Measurements from ENCODE around the gene MYO9A.

MYO9A gene

GRCh38 chr15:71784719-71785118 lies 333.2 kb downstream of the MYO9A start:
- Histone ChIP-seq H3K27me3 (ENCODE audit: control insufficient read depth, insufficient read depth, low read length) (no peaks in the 10 kb centered on the region), H3K4me1 (ENCODE audit: control insufficient read depth, low read depth, low read length) (no peaks in the 10 kb centered on the region), H3K4me3 (ENCODE audit: low read length) (no peak overlapping the region), H3K27ac (ENCODE audit: low read length) (no peak overlapping the region), H3K36me3 (ENCODE audit: control insufficient read depth, low read depth, low read length) (no peaks in the 10 kb centered on the region), H3K9ac (ENCODE audit: low read length) (no peak overlapping the region), H3K9me3 (ENCODE audit: control insufficient read depth, low read depth, low read length) (no peaks in the 10 kb centered on the region)

DNA sequence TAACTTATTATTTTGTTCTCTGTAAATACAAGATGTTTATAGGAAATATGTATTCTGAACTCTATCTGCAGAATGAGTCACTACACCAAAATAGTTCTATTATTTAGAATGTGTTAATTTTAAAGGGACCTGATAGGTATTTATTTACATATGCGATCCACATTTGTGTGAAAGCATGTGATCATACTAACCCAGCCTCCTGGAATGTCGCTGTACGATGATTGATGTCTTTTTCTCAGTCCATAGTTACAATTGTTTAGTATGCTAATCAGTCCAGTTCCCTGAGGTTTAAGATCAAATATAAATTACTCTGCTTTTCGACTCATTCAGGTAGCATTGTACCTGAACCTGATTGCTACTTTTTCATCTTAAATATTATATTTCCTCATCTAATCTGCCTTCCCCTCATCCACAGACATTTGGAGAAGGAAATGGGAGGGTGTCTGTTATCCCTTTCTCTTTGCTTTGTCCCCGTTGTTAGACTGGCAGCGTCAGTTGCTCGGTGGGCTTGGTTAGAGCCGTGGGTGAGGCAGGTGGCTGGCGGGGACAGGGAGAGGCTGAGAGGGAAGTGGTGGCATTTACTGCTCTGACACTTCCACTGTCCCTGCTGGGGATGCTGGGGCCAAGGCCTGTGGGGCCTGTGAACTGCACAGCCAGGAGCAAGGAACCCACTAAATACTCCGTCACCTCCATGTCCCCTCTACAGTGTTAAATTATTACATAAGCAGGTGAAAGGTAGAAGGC lies 335.4 kb downstream of the MYO9A start:
- no peaks in the 10 kb centered on the region for H3K9me3 ChIP-seq (ENCODE audit: control insufficient read depth, low read depth, low read length)
- no peak overlapping the region for H3K27ac ChIP-seq (ENCODE audit: low read length)
- H3K9ac ChIP-seq (ENCODE audit: low read length): no peak overlapping the region
- no peaks in the 10 kb centered on the region for H3K27me3 ChIP-seq (ENCODE audit: control insufficient read depth, insufficient read depth, low read length)
- no peaks in the 10 kb centered on the region for H3K4me1 ChIP-seq (ENCODE audit: control insufficient read depth, low read depth, low read length)
- no peak overlapping the region for H3K4me3 ChIP-seq (ENCODE audit: low read length)
- no peaks in the 10 kb centered on the region for H3K36me3 ChIP-seq (ENCODE audit: control insufficient read depth, low read depth, low read length)

DNA sequence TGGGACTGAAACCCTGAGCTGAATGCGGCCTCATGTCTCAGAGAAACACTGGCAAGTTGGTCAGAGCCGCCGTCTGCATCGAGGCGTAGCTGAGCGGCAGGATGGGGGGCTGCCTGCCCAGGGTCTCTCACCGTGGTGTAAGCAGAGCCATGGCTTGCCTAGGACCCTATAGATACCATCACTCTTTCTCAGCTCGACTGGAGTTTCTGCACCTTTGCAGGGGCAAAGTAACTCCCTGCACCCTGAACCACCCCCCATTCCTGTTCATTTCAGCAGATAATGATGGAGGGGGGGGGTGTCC lies 336.0 kb downstream of the MYO9A start:
- Histone ChIP-seq H3K27me3 (ENCODE audit: control insufficient read depth, insufficient read depth, low read length) (no peaks in the 10 kb centered on the region), H3K4me1 (ENCODE audit: control insufficient read depth, low read depth, low read length) (no peaks in the 10 kb centered on the region), H3K36me3 (ENCODE audit: control insufficient read depth, low read depth, low read length) (no peaks in the 10 kb centered on the region), H3K4me3 (ENCODE audit: low read length) (no peak overlapping the region), H3K9me3 (ENCODE audit: control insufficient read depth, low read depth, low read length) (no peaks in the 10 kb centered on the region), H3K27ac (ENCODE audit: low read length) (no peak overlapping the region), H3K9ac (ENCODE audit: low read length) (no peak overlapping the region)

DNA sequence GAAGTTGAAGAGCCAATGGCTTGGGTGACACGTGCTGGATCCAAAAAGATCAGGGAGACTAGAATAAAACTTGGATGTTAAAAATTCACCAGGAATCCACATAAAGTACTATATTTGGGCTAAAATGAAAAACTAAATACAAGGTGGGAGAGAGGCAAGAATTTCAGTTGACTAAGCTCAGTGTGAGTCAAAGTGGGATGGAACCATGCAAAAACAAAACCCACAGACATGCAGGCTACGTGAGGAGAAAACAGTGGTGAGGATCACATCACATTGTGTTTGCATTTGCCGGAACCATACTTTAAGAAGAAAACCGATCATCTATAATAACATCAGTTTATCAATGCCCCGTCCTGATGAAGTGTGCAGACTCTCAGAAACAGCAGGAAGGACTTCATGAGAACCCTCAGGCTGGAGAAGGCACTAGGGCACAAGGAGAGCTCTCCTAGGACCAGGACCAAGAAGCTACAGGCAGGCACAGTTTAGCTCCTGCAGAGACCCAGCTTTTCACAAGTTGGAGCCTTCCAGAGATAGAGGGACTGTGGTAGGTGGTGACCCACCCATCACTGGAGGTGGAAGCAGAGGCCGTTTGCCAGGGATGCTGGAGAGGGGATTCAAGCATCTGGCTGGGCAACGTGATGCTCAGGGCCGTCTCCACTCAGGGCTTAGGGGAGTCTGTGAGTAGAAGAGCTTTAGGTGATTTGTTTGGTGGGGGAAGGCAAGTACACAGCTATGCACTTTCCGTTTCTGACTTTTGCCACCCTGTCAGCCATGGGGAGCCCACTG lies 336.6 kb downstream of the MYO9A start:
- Histone ChIP-seq H3K27me3 (ENCODE audit: control insufficient read depth, insufficient read depth, low read length) (no peaks in the 10 kb centered on the region), H3K4me1 (ENCODE audit: control insufficient read depth, low read depth, low read length) (no peaks in the 10 kb centered on the region), H3K9me3 (ENCODE audit: control insufficient read depth, low read depth, low read length) (no peaks in the 10 kb centered on the region), H3K36me3 (ENCODE audit: control insufficient read depth, low read depth, low read length) (no peaks in the 10 kb centered on the region), H3K4me3 (ENCODE audit: low read length) (no peak overlapping the region), H3K27ac (ENCODE audit: low read length) (no peak overlapping the region), H3K9ac (ENCODE audit: low read length) (no peak overlapping the region)

- Histone ChIP-seq H3K27me3 (ENCODE audit: control insufficient read depth, insufficient read depth, low read length) (no peaks in the 10 kb centered on the region), H3K27ac (ENCODE audit: low read length) (no peak overlapping the region), H3K9me3 (ENCODE audit: control insufficient read depth, low read depth, low read length) (no peaks in the 10 kb centered on the region), H3K4me1 (ENCODE audit: control insufficient read depth, low read depth, low read length) (no peaks in the 10 kb centered on the region), H3K4me3 (ENCODE audit: low read length) (no peak overlapping the region), H3K9ac (ENCODE audit: low read length) (no peak overlapping the region), H3K36me3 (ENCODE audit: control insufficient read depth, low read depth, low read length) (no peaks in the 10 kb centered on the region)
These were observed 337.6 kb downstream of the MYO9A start for GRCh38 chr15:71780115-71780976.

- H3K36me3 ChIP-seq (ENCODE audit: control insufficient read depth, low read depth, low read length): no peaks in the 10 kb centered on the region
- no peak overlapping the region for H3K9ac ChIP-seq (ENCODE audit: low read length)
- H3K4me1 ChIP-seq (ENCODE audit: control insufficient read depth, low read depth, low read length): no peaks in the 10 kb centered on the region
- H3K27me3 ChIP-seq (ENCODE audit: control insufficient read depth, insufficient read depth, low read length): no peaks in the 10 kb centered on the region
- no peak overlapping the region for H3K27ac ChIP-seq (ENCODE audit: low read length)
- no peaks in the 10 kb centered on the region for H3K9me3 ChIP-seq (ENCODE audit: control insufficient read depth, low read depth, low read length)
- H3K4me3 ChIP-seq (ENCODE audit: low read length): no peak overlapping the region
These were observed 338.7 kb downstream of the MYO9A start for GRCh38 chr15:71779073-71779797.

GRCh38 chr15:71777216-71777943 lies 340.6 kb downstream of the MYO9A start:
- H3K9ac ChIP-seq (ENCODE audit: low read length): no peak overlapping the region
- H3K27ac ChIP-seq (ENCODE audit: low read length): no peak overlapping the region
- H3K27me3 ChIP-seq (ENCODE audit: control insufficient read depth, insufficient read depth, low read length): no peaks in the 10 kb centered on the region
- no peaks in the 10 kb centered on the region for H3K9me3 ChIP-seq (ENCODE audit: control insufficient read depth, low read depth, low read length)
- no peak overlapping the region for H3K4me3 ChIP-seq (ENCODE audit: low read length)
- no peaks in the 10 kb centered on the region for H3K36me3 ChIP-seq (ENCODE audit: control insufficient read depth, low read depth, low read length)
- H3K4me1 ChIP-seq (ENCODE audit: control insufficient read depth, low read depth, low read length): no peaks in the 10 kb centered on the region

DNA sequence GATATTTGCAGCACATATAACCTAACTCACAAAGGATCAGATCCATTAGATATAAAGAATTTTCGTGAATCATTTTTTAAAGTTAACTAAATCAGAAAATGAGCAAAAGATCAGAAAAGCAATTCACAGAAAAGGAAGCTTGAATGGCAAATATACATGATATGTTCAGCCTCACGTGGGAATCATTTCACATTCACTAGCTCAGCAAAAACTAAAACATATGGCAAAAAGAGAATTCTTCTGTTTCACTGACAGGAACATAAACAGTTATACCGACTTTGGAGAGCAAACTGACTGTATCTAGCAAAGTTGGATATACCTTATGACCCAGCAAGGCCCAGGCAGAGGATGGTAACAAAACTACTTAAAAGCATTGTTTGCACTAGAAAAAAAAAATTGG lies 341.6 kb downstream of the MYO9A start:
- Histone ChIP-seq H3K4me3 (ENCODE audit: low read length) (no peak overlapping the region), H3K9me3 (ENCODE audit: control insufficient read depth, low read depth, low read length) (no peaks in the 10 kb centered on the region), H3K9ac (ENCODE audit: low read length) (no peak overlapping the region), H3K4me1 (ENCODE audit: control insufficient read depth, low read depth, low read length) (no peaks in the 10 kb centered on the region), H3K27me3 (ENCODE audit: control insufficient read depth, insufficient read depth, low read length) (no peaks in the 10 kb centered on the region), H3K36me3 (ENCODE audit: control insufficient read depth, low read depth, low read length) (no peaks in the 10 kb centered on the region), H3K27ac (ENCODE audit: low read length) (no peak overlapping the region)

DNA sequence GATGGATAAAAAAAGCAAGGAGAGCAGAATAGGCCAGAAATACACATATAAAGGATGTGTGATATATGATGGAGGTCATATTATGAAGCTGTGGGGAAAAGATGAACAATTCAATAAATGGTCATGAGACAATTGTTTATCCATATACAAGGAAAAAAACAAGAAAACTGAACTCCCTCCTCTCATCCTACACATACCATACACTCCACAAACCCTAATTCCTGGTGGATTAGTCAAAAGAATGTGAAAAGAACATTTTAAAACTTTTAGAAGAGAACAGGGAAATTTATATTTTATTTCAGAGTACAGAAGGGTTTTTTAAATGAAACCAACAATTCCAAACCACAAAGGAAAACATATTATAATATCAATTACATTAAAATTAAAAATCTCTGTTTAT lies 342.1 kb downstream of the MYO9A start:
- H3K4me1 ChIP-seq (ENCODE audit: control insufficient read depth, low read depth, low read length): no peaks in the 10 kb centered on the region
- no peaks in the 10 kb centered on the region for H3K9me3 ChIP-seq (ENCODE audit: control insufficient read depth, low read depth, low read length)
- no peak overlapping the region for H3K27ac ChIP-seq (ENCODE audit: low read length)
- no peak overlapping the region for H3K9ac ChIP-seq (ENCODE audit: low read length)
- no peaks in the 10 kb centered on the region for H3K27me3 ChIP-seq (ENCODE audit: control insufficient read depth, insufficient read depth, low read length)
- H3K4me3 ChIP-seq (ENCODE audit: low read length): no peak overlapping the region
- H3K36me3 ChIP-seq (ENCODE audit: control insufficient read depth, low read depth, low read length): no peaks in the 10 kb centered on the region

DNA sequence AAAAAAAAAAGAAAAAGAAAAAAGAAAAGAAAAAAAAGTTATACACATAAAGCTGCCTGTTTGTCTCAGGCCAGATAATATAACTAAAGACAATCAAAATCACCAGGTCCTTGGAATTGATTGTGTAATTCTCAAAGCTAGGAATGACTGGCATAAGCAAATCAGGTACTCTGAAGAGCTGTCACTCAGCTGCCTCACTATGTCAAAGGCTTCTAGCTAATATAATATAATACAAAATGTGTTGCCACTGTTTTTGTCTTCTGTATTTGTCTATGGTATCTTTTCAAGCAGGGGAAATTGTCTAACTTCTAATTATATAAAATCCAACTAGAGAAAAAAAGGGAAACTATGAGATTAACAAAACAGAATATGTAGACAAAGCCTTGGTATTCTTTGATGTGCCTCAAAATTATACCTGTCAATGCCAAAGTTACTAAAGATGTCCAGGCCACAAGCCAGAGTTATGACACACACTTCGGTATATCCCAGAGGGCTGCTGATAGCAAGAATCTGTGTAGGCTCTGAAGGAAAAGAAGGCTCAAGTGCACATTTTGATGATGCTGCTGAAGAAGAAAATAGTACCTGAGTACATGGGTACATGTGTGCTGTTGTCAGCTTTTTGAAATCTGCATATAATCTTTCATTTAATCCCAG lies 344.6 kb downstream of the MYO9A start:
- H3K4me3 ChIP-seq (ENCODE audit: low read length): no peak overlapping the region
- no peaks in the 10 kb centered on the region for H3K27me3 ChIP-seq (ENCODE audit: control insufficient read depth, insufficient read depth, low read length)
- H3K9ac ChIP-seq (ENCODE audit: low read length): no peak overlapping the region
- H3K27ac ChIP-seq (ENCODE audit: low read length): no peak overlapping the region
- H3K36me3 ChIP-seq (ENCODE audit: control insufficient read depth, low read depth, low read length): no peaks in the 10 kb centered on the region
- H3K9me3 ChIP-seq (ENCODE audit: control insufficient read depth, low read depth, low read length): no peaks in the 10 kb centered on the region
- no peaks in the 10 kb centered on the region for H3K4me1 ChIP-seq (ENCODE audit: control insufficient read depth, low read depth, low read length)
